ENCODE measurements around the gene HGF.

The HGF gene

GRCh38 chr7:81676813-81677212 is 93.0 kb downstream of the HGF start:
- no peak for DNase-seq

GRCh38 chr7:81676105-81676811 is 93.6 kb downstream of the HGF start:
- no peak for DNase-seq

DNA sequence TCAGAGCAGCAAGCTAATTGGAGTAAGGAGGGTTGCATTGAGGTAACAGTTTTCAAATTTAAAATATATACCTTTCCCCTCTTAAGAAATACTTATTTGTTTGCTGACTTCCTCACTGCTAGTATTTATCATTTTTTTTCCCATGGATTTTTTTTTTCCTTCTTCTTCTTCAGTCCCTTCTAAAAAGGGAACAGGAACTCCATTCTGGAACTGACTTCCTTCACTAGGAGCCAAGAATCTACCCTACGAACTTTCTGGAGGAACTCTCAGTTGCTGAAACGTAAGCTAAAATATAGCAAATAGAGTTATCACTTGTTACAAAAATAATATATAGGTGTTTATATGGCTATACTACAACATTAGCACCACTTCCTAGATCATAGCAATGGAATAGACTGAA is 95.4 kb downstream of the HGF start:
- no peak for DNase-seq

DNA sequence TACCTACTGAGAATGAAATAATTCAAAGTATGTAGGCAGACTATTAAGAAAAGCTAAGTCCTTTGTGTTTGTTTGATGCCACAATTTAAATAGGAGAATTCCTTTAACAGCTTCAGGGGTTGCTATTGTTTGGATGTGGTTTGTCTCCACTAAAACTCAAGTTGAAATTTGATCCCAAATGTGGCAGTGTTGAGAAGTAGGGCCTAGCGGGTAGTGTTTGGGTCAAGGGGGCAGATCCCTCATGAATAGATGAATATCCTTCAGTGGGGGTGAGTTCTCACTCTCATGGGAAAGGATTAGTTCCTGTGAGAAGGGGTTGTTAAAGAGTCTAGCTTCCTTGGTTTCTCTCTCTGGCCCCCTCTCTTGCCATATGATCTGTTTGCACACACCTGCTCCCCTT is 97.0 kb downstream of the HGF start:
- DNase-seq: no peak

DNA sequence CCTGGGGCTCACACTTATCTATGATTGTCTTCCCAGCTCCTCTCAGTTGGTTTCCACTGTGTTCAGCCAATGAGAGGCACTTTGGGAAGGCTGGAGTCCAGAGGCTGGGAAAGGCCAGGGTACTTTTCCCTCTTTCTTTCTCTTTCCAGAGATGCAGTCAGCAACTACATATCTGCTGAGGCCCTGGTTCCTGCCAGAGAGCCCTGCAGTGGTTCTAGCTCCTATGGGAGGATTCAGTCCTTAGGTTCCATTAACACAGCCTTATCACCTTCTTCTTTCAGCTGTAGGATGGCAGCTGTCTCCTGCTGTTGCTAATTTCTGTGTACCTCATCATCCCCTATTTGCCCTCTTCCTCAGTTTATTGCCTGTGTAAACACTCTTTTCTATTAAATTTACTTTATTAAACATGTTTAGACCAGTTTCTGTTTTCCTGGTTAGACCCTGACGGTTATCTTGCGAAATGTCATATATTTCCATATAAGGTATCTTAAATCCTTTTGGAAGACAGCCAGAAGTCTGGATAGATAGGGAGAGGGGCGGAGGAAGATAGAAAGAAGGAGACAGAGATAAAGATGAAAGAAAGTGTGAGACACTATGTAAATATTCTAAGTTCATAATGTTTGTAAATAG is 100.3 kb downstream of the HGF start:
- no peak for DNase-seq

GRCh38 chr7:81666209-81666608 is 103.6 kb downstream of the HGF start:
- no peak for DNase-seq

GRCh38 chr7:81665236-81665635 is 104.6 kb downstream of the HGF start:
- no peak for DNase-seq

GRCh38 chr7:81664304-81664703 is 105.5 kb downstream of the HGF start:
- no peak for DNase-seq

- DNase-seq: no peak
Observed at GRCh38 chr7:81662531-81662930, 107.3 kb downstream of the HGF start.

DNA sequence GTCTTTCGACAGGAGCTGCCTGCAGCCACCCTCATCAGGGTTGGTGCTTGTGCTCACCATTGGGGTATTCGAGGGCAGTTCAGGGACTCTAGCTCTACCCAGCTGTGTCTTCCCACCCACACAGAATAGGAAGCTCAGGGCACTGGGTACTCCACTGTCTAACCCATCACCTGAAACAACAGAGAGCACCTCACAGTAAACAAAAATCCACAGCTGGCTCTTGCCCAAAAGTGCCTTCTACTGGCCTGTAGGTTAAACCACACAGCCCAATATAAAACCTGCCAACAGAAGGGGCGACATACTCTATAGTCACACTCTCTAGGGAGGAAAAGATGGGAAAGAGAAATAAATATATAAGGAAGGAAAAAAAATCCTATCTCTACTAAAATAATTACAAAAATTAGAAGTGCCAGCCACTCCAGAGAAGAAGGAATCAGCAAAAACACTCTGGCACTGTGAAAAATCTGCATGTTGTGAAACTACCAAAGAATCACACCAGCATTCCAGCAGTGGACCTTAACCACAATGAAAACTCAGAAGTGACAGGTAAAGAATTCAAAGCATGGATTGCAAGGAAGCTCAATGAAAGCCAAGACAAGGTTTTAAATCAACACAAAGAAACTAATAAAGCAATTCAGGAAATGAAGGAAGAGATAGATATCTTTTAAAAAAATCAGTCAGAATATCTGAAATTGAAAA is 110.0 kb downstream of the HGF start:
- DNase-seq: no peak

- no peak for DNase-seq
Observed at GRCh38 chr7:81657551-81657950, 112.3 kb downstream of the HGF start.

- DNase-seq: no peak
Observed at GRCh38 chr7:81655271-81655670, 114.6 kb downstream of the HGF start.

GRCh38 chr7:81652225-81652624 is 117.6 kb downstream of the HGF start:
- no peak for DNase-seq

All from CD4-positive, alpha-beta T cell treated with Interleukin-10 for 1 hour (primary cell).